Posterior cingulate gyrus (tissue), 11 donors: ENCODE data around the gene GOLGA6L10.
"Not testable (repeated sequence)": the region's sequence is repeated elsewhere in the genome, so short reads cannot be mapped to it uniquely, and the experiment has no call there.

Experiments used
- DNase-seq, 10 donors: peaks; one replicate each; pipeline versions ENCODE4 v3.0.0 to v3.0.0-alpha.2; 2020 to 2021; ENCODE audit warnings: mixed read lengths in 3 of 10
- intact Hi-C: fragments of 100-400 bp; cut with DNase I; formaldehyde crosslinking; loops from one replicate; pipeline ENCODE4 v1.15.1; 2023

GOLGA6L10 gene

GRCh38 chr15:82349375-82349774 is at the start of gene GOLGA6L10:
TSS of gene GOLGA6L10 (minus strand) at chr15:82349475. CDS start at chr15:82349375, 100 bp downstream.
- intact Hi-C loops, DNase-seq: not testable (repeated sequence)

- no peak for DNase-seq
Observed at GRCh38 chr15:82398785-82399184, 49.5 kb upstream of the GOLGA6L10 start.

GRCh38 chr15:82397817-82398216 is 48.5 kb upstream of the GOLGA6L10 start:
- intact Hi-C loops, result no loop called here
- DNase-seq, result no peak

More at GRCh38 chr15:82398785-82399184, 49.5 kb upstream of the GOLGA6L10 start:
- intact Hi-C loops, result no loop called here

DNA sequence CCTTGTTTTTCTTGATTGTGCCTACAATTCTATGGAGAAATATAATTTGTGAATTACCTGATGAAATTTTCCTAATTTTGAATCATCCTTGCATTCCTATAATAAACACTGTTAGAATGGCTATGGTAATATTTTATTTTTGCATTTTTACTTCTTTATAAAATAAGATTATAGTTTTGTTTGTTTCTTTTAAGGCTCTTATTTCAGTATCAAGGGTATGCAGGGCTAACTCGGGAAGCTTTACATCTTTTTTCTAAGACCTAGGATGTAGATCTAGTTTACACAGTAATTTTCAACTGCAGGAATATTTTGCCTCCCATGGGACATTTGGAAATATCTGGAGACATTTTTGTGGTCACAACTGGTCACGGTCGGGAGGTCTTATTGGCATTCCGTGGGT is 46.5 kb upstream of the GOLGA6L10 start:
- DNase-seq, intact Hi-C loops: not testable (repeated sequence)

- intact Hi-C loops, result no loop called here
- DNase-seq, result no peak
Observed at GRCh38 chr15:82393671-82394070, 44.4 kb upstream of the GOLGA6L10 start.

DNA sequence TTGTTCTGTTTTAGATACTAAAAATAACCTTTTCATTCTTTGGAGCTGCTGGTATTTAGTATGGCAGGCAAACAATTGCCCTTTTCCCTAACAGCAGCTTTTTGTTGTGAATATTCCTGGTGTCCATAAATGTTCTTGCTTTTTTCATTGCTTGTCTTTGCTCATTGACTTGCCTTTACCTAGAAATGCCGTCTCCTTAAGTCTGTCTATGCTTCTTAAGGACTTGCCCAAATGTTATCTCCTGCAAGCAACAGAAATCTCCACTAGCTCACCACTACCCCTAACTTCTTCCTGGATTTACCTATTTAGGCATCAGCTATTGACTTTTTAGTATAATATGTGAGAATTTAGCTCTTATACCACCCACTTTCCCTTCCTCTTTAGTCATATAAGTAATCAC is 42.8 kb upstream of the GOLGA6L10 start:
- intact Hi-C loops, DNase-seq: not testable (repeated sequence)

DNA sequence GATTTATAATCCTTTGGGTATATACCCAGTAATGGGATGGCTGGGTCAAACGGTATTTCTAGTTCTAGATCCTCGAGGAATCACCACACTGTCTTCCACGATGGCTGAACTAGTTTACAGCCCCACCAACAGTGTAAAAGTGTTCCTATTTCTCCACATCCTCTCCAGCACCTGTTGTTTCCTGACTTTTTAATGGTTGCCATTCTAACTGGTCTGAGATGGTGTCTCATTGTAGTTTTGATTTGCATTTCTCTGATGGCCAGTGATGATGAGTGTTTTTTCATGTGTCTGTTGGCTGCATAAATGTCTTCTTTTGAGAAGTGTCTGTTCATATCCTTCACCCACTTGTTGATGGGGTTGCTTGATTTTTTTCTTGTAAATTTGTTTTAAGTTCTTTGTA is 40.9 kb upstream of the GOLGA6L10 start:
- DNase-seq, intact Hi-C loops: not testable (repeated sequence)

GRCh38 chr15:82387209-82387608 is 37.9 kb upstream of the GOLGA6L10 start:
- DNase-seq, intact Hi-C loops: not testable (repeated sequence)

DNA sequence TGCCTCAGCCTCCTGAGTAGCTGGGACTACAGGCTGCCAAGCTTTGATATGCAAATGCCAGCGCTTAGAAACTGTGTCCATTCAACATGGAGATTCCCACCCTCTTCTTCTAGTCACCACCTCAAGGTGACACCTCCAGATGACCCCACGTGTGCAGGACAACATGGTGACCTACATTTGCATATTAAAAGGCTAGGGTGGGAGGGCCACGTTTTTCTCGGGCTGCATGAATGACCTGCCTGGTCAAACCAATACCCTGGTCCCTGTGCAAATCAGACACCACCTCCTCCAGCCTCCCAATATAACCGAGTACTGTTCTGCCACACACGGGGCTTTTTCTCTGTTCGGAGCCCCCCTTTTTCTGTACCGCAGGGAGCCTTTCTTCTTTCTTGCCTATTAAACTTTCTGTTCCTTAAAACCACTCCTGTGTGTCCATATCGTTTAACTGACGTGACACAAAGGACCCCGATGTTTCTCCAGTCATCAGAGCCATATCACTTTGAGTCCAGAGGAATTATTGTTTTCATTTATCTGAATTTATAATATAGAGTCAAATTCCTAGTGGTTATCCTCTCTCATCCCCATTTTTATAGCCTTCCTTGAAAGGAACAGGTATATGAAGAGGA is 32.2 kb upstream of the GOLGA6L10 start:
- intact Hi-C loops, DNase-seq: not testable (repeated sequence)

DNA sequence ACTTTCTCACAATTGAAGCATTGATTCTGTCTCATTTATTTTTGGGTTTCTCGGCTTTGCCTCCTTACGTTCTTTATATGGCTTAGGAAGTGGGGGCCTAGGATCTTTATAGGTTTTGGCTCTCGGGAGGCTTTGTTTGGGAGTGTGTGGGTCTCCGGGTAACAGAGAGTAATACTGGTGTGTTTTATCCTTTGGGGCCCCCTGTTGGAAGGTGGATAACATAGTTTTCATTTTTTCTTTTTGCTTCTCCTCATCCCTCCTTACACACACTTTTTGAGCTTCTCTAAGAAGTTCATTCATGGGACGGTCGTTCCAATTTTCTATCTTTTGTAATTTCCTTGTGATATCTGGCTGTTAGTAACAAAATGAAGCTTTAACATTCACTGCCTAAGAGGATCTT is 30.3 kb upstream of the GOLGA6L10 start:
- DNase-seq, intact Hi-C loops: not testable (repeated sequence)

DNA sequence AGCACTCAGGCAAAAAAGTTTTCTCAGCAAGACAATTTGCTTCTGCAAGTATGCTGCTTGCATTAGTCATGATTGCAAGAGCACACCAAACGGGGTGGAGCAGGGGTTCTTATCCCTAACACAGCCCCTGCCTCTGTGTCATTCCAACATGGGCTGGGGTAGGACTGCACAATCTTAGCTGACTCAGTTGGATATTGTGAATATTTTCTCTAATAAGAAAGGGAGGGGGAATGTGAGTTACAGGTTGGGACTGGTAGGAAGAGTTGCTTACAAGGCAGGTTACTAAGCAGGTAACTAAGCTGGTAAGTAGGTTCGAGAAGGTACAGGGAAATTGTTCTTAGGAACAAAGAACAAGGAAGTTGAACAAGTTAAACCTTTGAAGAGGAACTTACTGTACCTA is 24.4 kb upstream of the GOLGA6L10 start:
- intact Hi-C loops, DNase-seq: not testable (repeated sequence)

DNA sequence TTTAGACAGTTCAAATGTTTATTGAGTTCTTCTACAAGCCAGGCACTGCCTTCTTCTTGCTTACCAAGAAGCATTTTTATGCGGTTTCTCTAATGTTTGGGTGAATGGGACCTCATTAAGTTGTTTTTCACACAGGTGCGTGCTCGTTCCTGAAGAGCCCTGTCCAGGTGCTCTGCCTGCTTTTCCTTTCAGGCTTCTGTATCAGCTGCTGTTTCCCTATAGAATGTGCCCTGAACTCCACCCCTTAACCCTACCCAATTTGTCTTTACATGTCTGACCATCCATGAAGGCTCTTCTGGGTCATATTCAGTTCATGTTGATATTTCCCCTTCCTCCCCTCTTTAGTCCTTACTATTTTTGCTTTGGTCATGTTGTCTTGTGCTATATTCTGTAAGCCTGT is 22.4 kb upstream of the GOLGA6L10 start:
- no peak for DNase-seq
- intact Hi-C loops, result no loop called here

DNA sequence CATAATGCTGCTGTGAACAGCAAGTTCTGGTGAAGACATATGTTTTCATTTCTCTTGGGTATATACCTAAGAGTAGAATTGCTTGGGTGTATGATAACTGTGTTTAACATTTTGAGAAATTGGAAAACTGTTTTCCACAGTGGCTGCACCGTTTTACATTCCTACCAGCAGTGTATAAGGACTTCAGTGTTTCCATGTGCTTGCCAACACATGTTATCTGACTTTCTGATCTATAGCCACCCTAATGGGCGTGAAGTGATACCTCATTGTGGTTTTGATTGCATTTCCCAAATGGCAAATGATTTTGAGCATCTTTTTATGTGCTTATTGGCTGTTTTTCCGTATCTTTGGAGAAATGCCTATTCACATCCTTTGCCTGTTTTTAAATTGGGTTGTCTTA is 18.5 kb upstream of the GOLGA6L10 start:
- DNase-seq, intact Hi-C loops: not testable (repeated sequence)

GRCh38 chr15:82365692-82366323 is 16.5 kb upstream of the GOLGA6L10 start:
- DNase-seq, result peak in 3 of 10 donors; percentile 17 to 39 (median 18)
- intact Hi-C loops, result not testable (repeated sequence)

GRCh38 chr15:82364548-82364947 is 15.3 kb upstream of the GOLGA6L10 start:
- intact Hi-C loops, DNase-seq: not testable (repeated sequence)

GRCh38 chr15:82362790-82363189 is 13.5 kb upstream of the GOLGA6L10 start:
- DNase-seq, intact Hi-C loops: not testable (repeated sequence)

- intact Hi-C loops, DNase-seq: not testable (repeated sequence)
Observed at GRCh38 chr15:82360618-82361017, 11.3 kb upstream of the GOLGA6L10 start.

- DNase-seq, intact Hi-C loops: not testable (repeated sequence)
Observed at GRCh38 chr15:82355055-82355454, 5.8 kb upstream of the GOLGA6L10 start.

DNA sequence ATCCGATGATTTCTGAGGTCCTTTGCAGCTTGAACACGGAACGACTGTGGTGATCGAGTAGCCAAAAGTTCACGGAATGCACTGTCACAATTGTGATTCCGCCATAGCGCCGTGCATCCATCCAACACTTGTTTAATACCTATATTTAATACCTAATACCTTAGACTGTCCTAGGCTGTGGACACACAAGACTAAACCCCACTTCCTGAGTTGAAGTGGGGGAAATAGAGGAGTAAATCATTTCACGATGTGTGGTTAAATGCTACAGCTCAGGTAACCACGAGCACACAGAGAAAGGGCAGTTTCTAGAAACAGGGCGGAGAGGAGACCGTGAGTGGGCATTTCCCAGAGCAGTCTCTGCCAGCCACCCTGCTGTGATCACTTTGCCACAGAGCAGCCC is 5.3 kb upstream of the GOLGA6L10 start:
- DNase-seq, intact Hi-C loops: not testable (repeated sequence)

GRCh38 chr15:82347645-82348044 is 1.6 kb downstream of the GOLGA6L10 start:
- intact Hi-C loops, DNase-seq: not testable (repeated sequence)

DNA sequence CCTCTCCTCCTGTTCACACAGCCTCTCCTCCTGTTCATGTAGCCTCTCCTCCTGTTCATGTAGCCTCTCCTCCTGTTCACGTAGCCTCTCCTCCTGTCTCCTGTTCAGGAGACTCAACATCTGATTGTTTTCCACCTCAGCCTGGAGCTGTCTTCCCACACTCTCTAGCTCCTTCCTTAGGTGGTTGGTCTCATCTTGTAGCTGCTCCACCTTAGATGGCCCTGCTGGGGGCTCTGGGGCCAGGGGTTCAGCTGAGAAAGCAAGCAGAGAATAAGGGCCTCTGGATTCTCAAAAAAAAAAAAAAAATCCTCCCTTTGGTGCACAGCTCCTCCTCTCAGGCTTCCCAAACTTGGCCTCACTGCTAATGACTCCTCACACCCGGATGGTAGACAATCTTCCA is 4.1 kb downstream of the GOLGA6L10 start:
- peak in 1 of 10 donors; percentile 61 for DNase-seq
- intact Hi-C loops, result not testable (repeated sequence)

- DNase-seq, result peak in 3 of 10 donors; percentile 64 to 70 (median 66)
- intact Hi-C loops, result not testable (repeated sequence)
Observed at GRCh38 chr15:82344421-82344820, 4.9 kb downstream of the GOLGA6L10 start.
